H1 (cell line): Measurements from ENCODE around the gene MMP28. TPM values are rescaled to one million over a fixed set of nuclear protein-coding genes. Genes with fewer than 3 reads are reported as not detected.

Experiments used
- CHD7 ChIP-seq: fragments of 300-600 bp; sonication (generic); IDR thresholded peaks from 2 replicates; pipeline ENCODE4 v1.7.1; 2012; ENCODE audit warnings: low read length, moderate library complexity, mild to moderate bottlenecking, inconsistent platforms; ENCODE audit not compliant: insufficient replicate concordance
- JUND ChIP-seq: IDR thresholded peaks from 2 replicates; pipeline ENCODE4 v1.6.1; 2011; ENCODE audit warnings: mild to moderate bottlenecking, improper control_type of control experiment, low read length
- SAP30 ChIP-seq: fragments of 300-600 bp; sonication (generic); IDR thresholded peaks from 2 replicates; pipeline ENCODE4 v1.7.1; 2012; ENCODE audit warnings: low read length, moderate library complexity, mild to moderate bottlenecking, inconsistent platforms; ENCODE audit not compliant: insufficient read depth, insufficient replicate concordance
- SIRT6 ChIP-seq: IDR thresholded peaks from one replicate; pipeline ENCODE4 v1.7.1; 2012; ENCODE audit warnings: low read length, inconsistent platforms
- SP2 ChIP-seq: IDR thresholded peaks from 2 replicates; pipeline ENCODE4 v1.6.1; 2012; ENCODE audit warnings: mild to moderate bottlenecking, low read length, inconsistent platforms
- polyA plus RNA-seq, 7 experiments: library from polyadenylated mRNA; depleted of rRNA in 3 of 7; stranded (reverse) in 5 of 7; unstranded in 2 of 7; fragments of >200 nt in 5 of 7; fragments of 200-250 nt in 2 of 7; gene quantifications; 1 replicate in 5 of 7; 2 replicates in 1 of 7; 4 replicates in 1 of 7; pipeline versions ENCODE4 v1.2.1 to v1.2.3, GENCODE V29; 2011 to 2013; ENCODE audit warnings: missing spikeins in 2 of 7, mixed read lengths in 2 of 7
- total RNA-seq: library from RNA; stranded (reverse); fragmentation: NEBNext Ultra II Directional; extraction: Animal tissue kit (Norgen Biotek cat#: 25700); gene quantifications from 2 replicates; pipeline ENCODE4 v1.2.1, GENCODE V29; 2021
- TF ChIP-seq, protein P1 (sequence below): IDR thresholded peaks from 2 replicates; pipeline ENCODE4 v1.6.1; 2012; ENCODE audit warnings: inconsistent platforms

The MMP28 gene
- total and polyA plus RNA-seq, 2 of the 8 experiments (the other 6 are each of a cell fraction or from before 2014, with no cell fraction given), result not detected

DNA sequence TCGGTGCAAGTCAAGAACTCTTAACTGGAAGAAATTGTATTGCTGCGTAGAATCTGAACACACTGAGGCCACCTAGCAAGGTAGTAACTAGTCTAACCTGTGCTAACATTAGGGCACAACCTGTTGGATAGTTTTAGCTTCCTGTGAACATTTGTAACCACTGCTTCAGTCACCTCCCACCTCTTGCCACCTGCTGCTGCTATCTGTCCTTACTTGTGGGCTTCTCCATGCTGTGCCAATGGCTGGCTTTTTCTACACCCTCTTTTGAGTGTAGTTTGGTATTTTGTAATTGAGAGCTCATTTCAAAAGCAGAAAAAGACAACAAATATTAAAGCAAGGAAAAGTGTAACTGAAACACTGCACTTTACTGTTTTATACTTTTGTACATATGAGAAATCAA lies 71.7 kb downstream of the MMP28 start (continued):
- no peak for TF ChIP-seq CHD7
- TF ChIP-seq SP2, result no peak
- TF ChIP-seq, protein P1, sequence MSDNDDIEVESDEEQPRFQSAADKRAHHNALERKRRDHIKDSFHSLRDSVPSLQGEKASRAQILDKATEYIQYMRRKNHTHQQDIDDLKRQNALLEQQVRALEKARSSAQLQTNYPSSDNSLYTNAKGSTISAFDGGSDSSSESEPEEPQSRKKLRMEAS, result no peak
- no peak for TF ChIP-seq JUND
- no peak for TF ChIP-seq SIRT6
- TF ChIP-seq SAP30, result no peak
- TF ChIP-seq, all 59 proteins: peak for 0
